Spinal cord (tissue), 10 donors: ENCODE data around the gene RPRD2. TPM values are rescaled to one million over a fixed set of nuclear protein-coding genes. Genes with fewer than 3 reads are reported as not detected.
A peak's percentile ranks its signal among the peaks of the same experiment; 100 is the strongest.

Experiments
- DNase-seq, 6 donors: peaks; one replicate each; pipeline versions ENCODE4 v3.0.0 to v3.0.0-alpha.2; 2013 to 2015; ENCODE audit warnings: low spot score in 6 of 6, low read depth in 4 of 6
- H3K27ac ChIP-seq: one replicate; pipeline ENCODE4 v1.5.1; 2013; ENCODE audit warnings: low read depth, low read length, control low read depth
- H3K27me3 ChIP-seq: one replicate; pipeline ENCODE4 v1.6.1; 2013; ENCODE audit warnings: low read length; ENCODE audit not compliant: control insufficient read depth, insufficient read depth
- H3K36me3 ChIP-seq: one replicate; pipeline ENCODE4 v1.6.1; 2013; ENCODE audit warnings: low read length; ENCODE audit not compliant: control insufficient read depth, insufficient read depth
- H3K4me1 ChIP-seq: one replicate; pipeline ENCODE4 v1.6.1; 2013; ENCODE audit warnings: low read length; ENCODE audit not compliant: control insufficient read depth, insufficient read depth
- H3K4me3 ChIP-seq: one replicate; pipeline ENCODE4 v1.5.1; 2013; ENCODE audit warnings: low read depth, low read length, control low read depth
- H3K9me3 ChIP-seq: one replicate; pipeline ENCODE4 v1.6.1; 2013; ENCODE audit warnings: low read length; ENCODE audit not compliant: control insufficient read depth, insufficient read depth
- WGBS: methylation state at CpG from one replicate; pipeline ENCODE4 v1.1.5; 2013; ENCODE audit warnings: missing lambda C conversion rate; ENCODE audit not compliant: insufficient coverage; 5-methylcytosine and 5-hydroxymethylcytosine counted together
- polyA plus RNA-seq, 2 donors: library from polyadenylated mRNA; unstranded; fragments of 120-200 nt; gene quantifications; one replicate each; pipeline ENCODE4 v1.2.1, GENCODE V29; 2013; ENCODE audit not compliant: insufficient read length in 2 of 2
- total RNA-seq, 2 donors: library from RNA; depleted of rRNA in 1 of 2; stranded (reverse); fragments of 120-200 nt in 1 of 2; fragments of >200 nt in 1 of 2; gene quantifications; one replicate each; pipeline versions ENCODE4 v1.2.3 to v1.2.4, GENCODE V29; 2013 to 2014
- donor health status: healthy.

RPRD2 gene
- total and polyA plus RNA-seq, 4 donors = 17.0 to 35.9 (median 28.8) TPM

DNA sequence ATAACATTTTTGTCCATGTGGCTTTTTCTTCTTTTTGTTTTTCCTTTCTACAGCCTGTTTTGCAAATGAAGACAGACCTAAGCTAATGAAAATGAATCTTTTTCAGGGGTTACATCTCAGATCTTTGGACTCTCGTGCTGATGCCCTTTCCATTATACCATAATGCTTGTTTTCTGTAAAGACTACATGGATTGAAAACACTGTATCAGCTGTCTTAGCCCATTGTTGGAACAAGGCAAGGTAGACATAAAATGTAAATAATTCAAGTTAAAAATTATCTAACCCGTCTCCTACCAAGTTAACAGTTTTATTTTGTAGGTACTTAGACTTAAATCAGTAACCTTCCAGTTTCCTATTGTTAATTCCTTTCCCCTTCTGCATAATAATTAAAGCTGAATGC is 44.9 kb downstream of the RPRD2 start:
- WGBS = no CpG with 5 or more reads among the region's 2 CpGs
- Histone ChIP-seq H3K27me3 (no peaks in the 10 kb centered on the region), H3K36me3 (no peaks in the 10 kb centered on the region), H3K9me3 (no peaks in the 10 kb centered on the region), H3K4me1 (no peaks in the 10 kb centered on the region), H3K27ac (no peak overlapping the region), H3K4me3 (no peak overlapping the region)
- no peak for DNase-seq

DNA sequence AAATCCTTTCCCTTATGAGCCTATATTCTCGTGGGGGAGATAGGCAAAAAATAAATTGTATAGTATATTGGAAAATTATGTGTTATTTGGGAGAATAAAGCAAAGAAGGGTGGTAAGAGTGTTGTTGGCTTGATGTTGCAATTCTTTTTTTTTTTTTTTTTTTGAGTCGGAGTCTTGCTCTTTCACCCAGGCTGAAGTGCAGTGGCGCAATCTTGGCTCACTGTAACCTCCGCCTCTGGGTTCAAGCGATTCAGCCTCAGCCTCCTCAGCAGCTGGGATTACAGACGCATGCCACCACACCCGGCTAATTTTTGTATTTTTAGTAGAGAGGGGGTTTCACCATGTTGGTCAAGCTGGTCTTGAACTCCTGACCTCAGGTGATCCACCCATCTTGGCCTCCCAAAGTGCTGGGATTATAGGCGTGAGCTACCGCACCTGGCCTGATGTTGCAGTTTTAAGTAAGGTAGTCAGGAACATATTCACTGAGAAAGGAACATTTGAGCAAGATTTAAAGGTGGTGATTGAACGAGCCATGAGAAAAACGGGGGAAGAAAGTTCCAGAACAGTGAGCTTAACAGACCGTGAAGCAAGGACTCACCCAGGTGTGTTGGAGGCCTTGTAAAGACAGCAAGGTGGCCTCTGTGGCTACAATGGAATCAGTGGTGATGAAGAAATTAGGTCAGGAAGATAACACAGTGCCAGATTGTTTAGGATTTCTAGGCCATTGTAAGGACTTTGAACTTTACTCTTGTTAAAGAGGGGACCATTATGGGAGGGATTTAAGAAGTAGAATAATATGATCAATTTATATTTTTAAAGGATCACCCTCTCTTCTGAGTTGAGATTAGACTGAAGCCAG is 45.8 kb downstream of the RPRD2 start:
- no peaks in the 10 kb centered on the region for H3K27me3 ChIP-seq
- no peak overlapping the region for H3K4me3 ChIP-seq
- 85% methylated on average over 10 of the region's 12 CpGs for WGBS
- H3K36me3 ChIP-seq = no peaks in the 10 kb centered on the region
- H3K9me3 ChIP-seq = no peaks in the 10 kb centered on the region
- no peak overlapping the region for H3K27ac ChIP-seq
- no peak for DNase-seq
- H3K4me1 ChIP-seq = no peaks in the 10 kb centered on the region

DNA sequence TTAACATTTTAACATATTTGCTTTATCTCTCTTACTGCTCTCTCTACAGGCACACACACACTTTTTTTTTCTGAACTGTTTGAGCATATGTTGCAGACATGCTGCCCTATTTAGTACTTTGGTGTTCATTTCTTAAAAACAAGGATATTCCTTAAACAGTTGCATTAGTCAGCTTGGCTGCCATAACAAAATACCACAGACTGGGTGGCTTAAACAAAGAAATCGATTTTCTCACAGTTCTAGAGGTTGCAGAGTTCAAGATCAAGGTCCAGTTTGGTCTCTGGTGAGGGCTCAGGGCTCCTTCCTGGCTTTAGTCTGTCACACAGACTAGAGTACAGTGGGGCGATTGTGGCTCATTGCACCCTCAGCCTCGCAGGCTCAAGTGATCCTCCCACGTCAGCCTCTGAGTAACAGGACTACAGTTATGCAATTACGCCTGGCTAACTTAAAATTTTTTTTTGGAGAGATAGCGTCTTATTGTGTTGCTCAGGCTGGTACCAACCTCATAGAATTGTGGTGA is 46.7 kb downstream of the RPRD2 start:
- peak in 1 of 6 donors; percentile 21 for DNase-seq
- WGBS = 92% methylated on average over 2 of the region's 6 CpGs
- no peaks in the 10 kb centered on the region for H3K9me3 ChIP-seq
- no peak overlapping the region for H3K27ac ChIP-seq
- no peaks in the 10 kb centered on the region for H3K36me3 ChIP-seq
- no peaks in the 10 kb centered on the region for H3K27me3 ChIP-seq
- H3K4me3 ChIP-seq = no peak overlapping the region
- no peaks in the 10 kb centered on the region for H3K4me1 ChIP-seq

DNA sequence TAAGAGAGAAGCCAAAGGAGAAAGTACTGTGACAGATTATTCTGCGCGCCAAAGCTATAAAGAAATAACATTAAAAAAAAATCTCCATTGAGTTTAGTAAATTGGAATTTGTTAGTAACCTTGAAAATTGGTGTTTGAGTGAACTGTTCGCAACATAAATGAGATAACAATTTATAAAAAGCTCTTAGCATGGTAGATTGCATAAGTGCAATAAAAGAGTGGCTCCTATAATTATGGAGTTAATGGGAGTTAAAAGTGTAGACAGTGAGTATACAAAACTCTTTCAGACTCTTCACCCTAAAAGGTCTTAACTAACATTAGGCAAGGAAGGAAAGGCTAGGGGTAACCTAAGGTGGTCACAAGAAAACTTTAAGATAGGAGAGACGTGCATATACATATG is 50.6 kb downstream of the RPRD2 start:
- peaks cover 12% of the 10 kb centered on the region for H3K36me3 ChIP-seq
- no CpG with 5 or more reads among the region's 4 CpGs for WGBS
- DNase-seq = no peak
- H3K4me3 ChIP-seq = no peak overlapping the region
- no peaks in the 10 kb centered on the region for H3K4me1 ChIP-seq
- H3K27me3 ChIP-seq = no peaks in the 10 kb centered on the region
- H3K9me3 ChIP-seq = no peaks in the 10 kb centered on the region
- no peak overlapping the region for H3K27ac ChIP-seq

DNA sequence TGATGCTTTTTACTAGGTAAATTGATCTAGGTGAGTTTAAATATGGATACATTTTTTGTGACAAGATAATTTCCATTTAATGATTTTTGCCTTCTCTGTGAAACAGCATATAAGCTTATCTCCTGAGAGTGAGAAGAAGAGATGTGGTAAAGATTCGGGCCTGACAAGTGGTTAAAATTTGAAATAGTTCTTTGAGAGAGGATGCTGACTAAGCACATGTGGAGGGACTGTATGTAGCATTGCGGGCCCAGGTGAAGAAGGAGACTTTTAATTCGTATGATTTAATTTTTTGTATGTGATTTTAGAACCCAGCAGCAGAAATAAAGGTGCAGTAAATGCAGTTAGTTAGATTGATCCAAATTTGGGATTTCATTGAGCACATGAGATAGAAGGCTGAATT is 51.9 kb downstream of the RPRD2 start:
- no peak overlapping the region for H3K4me3 ChIP-seq
- H3K27me3 ChIP-seq = no peaks in the 10 kb centered on the region
- WGBS = 97% methylated on average over 3 of the region's 3 CpGs
- no peaks in the 10 kb centered on the region for H3K4me1 ChIP-seq
- peaks cover 18% of the 10 kb centered on the region for H3K36me3 ChIP-seq
- H3K27ac ChIP-seq = no peak overlapping the region
- no peak for DNase-seq
- H3K9me3 ChIP-seq = no peaks in the 10 kb centered on the region

DNA sequence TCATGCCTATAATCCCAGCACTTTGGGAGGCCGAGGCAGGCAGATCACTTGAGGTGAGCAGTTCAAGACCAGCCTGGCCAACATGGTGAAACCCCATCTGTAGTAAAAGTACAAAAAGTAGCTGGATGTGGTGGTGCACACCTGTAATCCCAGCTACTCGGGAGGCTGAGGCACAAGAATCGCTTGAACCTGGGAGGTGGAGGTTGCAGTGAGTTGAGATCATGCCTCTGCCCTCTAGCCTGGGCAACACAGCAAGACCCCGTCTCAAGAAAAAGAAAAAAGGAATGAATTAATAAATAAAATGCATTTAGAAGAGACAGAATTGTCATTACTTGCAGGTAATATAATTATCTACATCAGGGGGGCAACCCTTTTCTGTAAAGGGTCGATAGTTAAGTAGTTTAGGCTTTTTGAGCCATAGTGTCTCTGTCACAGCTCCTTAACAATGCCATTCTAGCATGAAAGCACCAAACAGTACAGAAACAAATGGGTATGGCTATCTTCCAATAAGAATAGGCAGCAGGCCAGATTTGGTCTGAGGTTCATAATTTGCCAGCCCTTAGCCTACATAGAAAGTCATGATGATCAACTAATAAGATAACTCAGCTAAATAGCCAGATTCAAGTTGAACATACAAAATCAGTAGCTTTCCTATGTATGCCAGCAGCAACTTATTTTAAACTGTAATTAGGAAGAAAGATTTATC is 56.8 kb downstream of the RPRD2 start:
- peak in 2 of 6 donors; percentile 47 to 55 for DNase-seq
- Histone ChIP-seq H3K27ac (no peak overlapping the region), H3K4me1 (no peaks in the 10 kb centered on the region), H3K4me3 (no peak overlapping the region), H3K36me3 (peaks cover 23% of the 10 kb centered on the region), H3K27me3 (no peaks in the 10 kb centered on the region), H3K9me3 (no peaks in the 10 kb centered on the region)
- whole genome bisulfite sequencing = 96% methylated on average over 3 of the region's 5 CpGs

DNA sequence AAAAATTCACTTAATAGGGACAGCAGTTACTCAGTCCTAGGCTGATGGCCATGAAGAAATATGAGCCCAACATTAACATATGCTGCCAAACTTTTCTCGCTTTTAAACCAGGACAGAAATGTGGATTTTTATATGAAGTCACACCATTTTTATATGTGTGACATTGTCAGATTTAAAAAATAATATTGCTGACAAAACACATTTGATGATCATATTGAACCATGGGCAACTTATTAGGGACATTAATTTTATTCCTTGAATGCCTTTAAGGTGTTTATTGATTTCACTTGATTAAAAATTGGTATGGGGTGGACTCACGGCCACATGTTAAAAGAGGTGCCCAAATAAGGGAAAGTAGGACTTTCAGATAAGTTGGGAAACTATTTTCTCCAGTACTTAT is 58.6 kb downstream of the RPRD2 start:
- no peaks in the 10 kb centered on the region for H3K27me3 ChIP-seq
- H3K4me3 ChIP-seq = no peak overlapping the region
- no CpG with 5 or more reads among the region's 2 CpGs for WGBS
- DNase-seq = no peak
- no peaks in the 10 kb centered on the region for H3K4me1 ChIP-seq
- no peak overlapping the region for H3K27ac ChIP-seq
- H3K9me3 ChIP-seq = no peaks in the 10 kb centered on the region
- peaks cover 23% of the 10 kb centered on the region for H3K36me3 ChIP-seq

DNA sequence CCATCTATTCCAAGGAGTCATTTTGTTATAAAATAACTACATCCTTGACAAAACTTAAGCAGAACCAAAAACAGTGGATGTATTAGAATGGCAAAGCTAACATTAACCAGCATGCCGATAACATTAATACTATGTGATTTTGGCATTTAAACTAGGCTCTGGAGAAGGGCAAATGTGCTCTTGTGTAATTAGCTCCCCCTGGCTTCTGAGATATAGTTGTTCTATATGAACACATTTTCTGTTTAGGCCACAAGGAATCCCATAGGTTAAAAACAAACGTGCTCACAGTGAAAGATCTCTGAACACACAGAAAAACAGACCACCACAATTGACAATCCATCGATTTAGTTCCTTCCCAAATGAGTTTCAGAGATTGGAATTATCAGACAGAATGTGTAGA is 65.9 kb downstream of the RPRD2 start:
- WGBS = no CpG with 5 or more reads among the region's 3 CpGs
- Histone ChIP-seq H3K27ac (no peak overlapping the region), H3K4me1 (no peaks in the 10 kb centered on the region)

DNA sequence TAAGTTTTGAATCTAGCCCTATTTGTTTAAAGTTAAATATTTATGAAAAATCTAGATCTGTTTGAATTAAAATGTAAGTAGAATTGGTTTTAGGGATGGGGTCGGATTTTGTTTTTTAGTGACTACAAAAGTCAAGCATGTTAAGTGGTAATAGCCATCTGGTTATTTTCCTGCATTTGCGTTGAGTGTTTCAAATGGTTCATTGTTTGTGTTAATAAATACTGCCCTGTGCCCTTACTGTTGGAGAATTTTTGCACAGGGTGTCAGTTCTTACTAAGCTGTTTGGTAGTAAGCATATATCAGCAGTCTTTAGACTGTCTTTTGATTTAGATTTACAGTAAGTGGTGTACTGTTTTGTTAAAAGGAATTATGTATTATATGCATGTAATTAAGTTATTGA is 77.2 kb downstream of the RPRD2 start:
- Histone ChIP-seq H3K36me3 (peaks cover 29% of the 10 kb centered on the region), H3K27me3 (no peaks in the 10 kb centered on the region), H3K4me1 (no peaks in the 10 kb centered on the region), H3K4me3 (no peak overlapping the region), H3K27ac (no peak overlapping the region), H3K9me3 (no peaks in the 10 kb centered on the region)
- WGBS = 61% methylated on average over 2 of the region's 2 CpGs
- no peak for DNase-seq

More for the DNA sequence above, 65.9 kb downstream of the RPRD2 start:
- Histone ChIP-seq H3K27me3 (no peaks in the 10 kb centered on the region), H3K4me3 (no peak overlapping the region), H3K9me3 (no peaks in the 10 kb centered on the region), H3K36me3 (peaks cover 6% of the 10 kb centered on the region)
- DNase-seq = no peak
